Colonic mucosa (tissue), 4 donors: ENCODE results near the gene BABAM1. TPM values are rescaled to one million over a fixed set of nuclear protein-coding genes. Genes with fewer than 3 reads are reported as not detected.
"Not testable (repeated sequence)": the region's sequence is repeated elsewhere in the genome, so short reads cannot be mapped to it uniquely, and the experiment has no call there.

Experiments used
- DNase-seq: peaks from one replicate; pipeline ENCODE4 v3.0.0-alpha.2; 2020
- H3K27ac ChIP-seq: fragments of 200-600 bp; one replicate; pipeline ENCODE4 v1.8.0; 2021
- H3K27me3 ChIP-seq: fragments of 200-600 bp; one replicate; pipeline ENCODE4 v1.8.0; 2021
- H3K36me3 ChIP-seq: fragments of 200-600 bp; one replicate; pipeline ENCODE4 v1.8.0; 2021
- H3K4me1 ChIP-seq: fragments of 200-600 bp; one replicate; pipeline ENCODE4 v1.8.0; 2021; ENCODE audit warnings: mild to moderate bottlenecking
- H3K4me3 ChIP-seq: fragments of 200-600 bp; one replicate; pipeline ENCODE4 v1.8.0; 2021
- H3K9ac ChIP-seq, 2 donors: one replicate each; pipeline ENCODE4 v1.7.0; 2013; ENCODE audit warnings: control low read depth in 2 of 2, low read depth in 2 of 2, low read length in 2 of 2
- H3K9me3 ChIP-seq: fragments of 200-600 bp; one replicate; pipeline ENCODE4 v1.8.0; 2021
- CTCF ChIP-seq: fragments of 200-600 bp; IDR thresholded peaks from one replicate; pipeline ENCODE4 v1.8.0; 2022; ENCODE audit warnings: antibody characterized with exemption, mild to moderate bottlenecking
- intact Hi-C: fragments of 100-400 bp; cut with DNase I; formaldehyde crosslinking; loops from one replicate; pipeline ENCODE4 v1.14.1; 2022
- total RNA-seq, 2 donors: library from RNA; stranded (reverse); fragmentation: NEBNext Ultra II Directional in 1 of 2; extraction: Animal tissue kit (Norgen Biotek cat#: 25700) in 1 of 2; gene quantifications; one replicate each; pipeline ENCODE4 v1.2.1, GENCODE V29; 2021
- donor health status: healthy.
- donor health status: DM: no; HTN: no; CAD: no.
- donor health status: DM: no; HTN: no; CAD: no.

The BABAM1 gene
- total RNA-seq, 2 donors from 2014 or later: 73.7 to 94.7 TPM

GRCh38 chr19:17266026-17266425 lies 1.2 kb upstream of the BABAM1 start:
- no peak overlapping the region for H3K27ac ChIP-seq
- H3K4me1 ChIP-seq: peaks cover 1% of the 10 kb centered on the region
- intact Hi-C loops: no loop called here
- H3K4me3 ChIP-seq: no peak overlapping the region
- DNase-seq: no peak
- no peaks in the 10 kb centered on the region for H3K36me3 ChIP-seq
- H3K9me3 ChIP-seq: no peaks in the 10 kb centered on the region
- no peaks in the 10 kb centered on the region for H3K27me3 ChIP-seq
- TF ChIP-seq CTCF: no peak
- no peak overlapping the region for H3K9ac ChIP-seq

- intact Hi-C loops: no loop called here
- no peak overlapping the region for H3K9ac ChIP-seq
- H3K27me3 ChIP-seq: no peaks in the 10 kb centered on the region
- TF ChIP-seq CTCF: no peak
- no peaks in the 10 kb centered on the region for H3K36me3 ChIP-seq
- no peaks in the 10 kb centered on the region for H3K9me3 ChIP-seq
- no peak overlapping the region for H3K4me3 ChIP-seq
- H3K27ac ChIP-seq: peak overlapping the region; percentile 3
- no peaks in the 10 kb centered on the region for H3K4me1 ChIP-seq
- no peak for DNase-seq
Measured at GRCh38 chr19:17266589-17266974, 661 bp upstream of the BABAM1 start.

- intact Hi-C loops: no loop called here
- no peak overlapping the region for H3K4me3 ChIP-seq
- DNase-seq: no peak
- no peaks in the 10 kb centered on the region for H3K4me1 ChIP-seq
- no peaks in the 10 kb centered on the region for H3K9me3 ChIP-seq
- no peak for TF ChIP-seq CTCF
- H3K36me3 ChIP-seq: no peaks in the 10 kb centered on the region
- no peaks in the 10 kb centered on the region for H3K27me3 ChIP-seq
- H3K27ac ChIP-seq: no peak overlapping the region
- H3K9ac ChIP-seq: no peak overlapping the region
Measured at GRCh38 chr19:17268754-17269153, 1.5 kb downstream of the BABAM1 start.

- intact Hi-C loops, H3K36me3 ChIP-seq, DNase-seq: not testable (repeated sequence)
Measured at GRCh38 chr19:17274892-17275291, 7.6 kb downstream of the BABAM1 start.

GRCh38 chr19:17275441-17276175 lies 8.4 kb downstream of the BABAM1 start:
- intact Hi-C loops: no loop called here
- H3K36me3 ChIP-seq: no peaks in the 10 kb centered on the region
- DNase-seq: no peak
- H3K27ac ChIP-seq: no peak overlapping the region
- TF ChIP-seq CTCF: no peak
- H3K9me3 ChIP-seq: no peaks in the 10 kb centered on the region
- no peaks in the 10 kb centered on the region for H3K4me1 ChIP-seq
- no peaks in the 10 kb centered on the region for H3K27me3 ChIP-seq
- no peak overlapping the region for H3K4me3 ChIP-seq
- no peak overlapping the region for H3K9ac ChIP-seq

More at GRCh38 chr19:17274892-17275291, 7.6 kb downstream of the BABAM1 start:
- not testable (repeated sequence) for H3K27me3 ChIP-seq, H3K4me3 ChIP-seq, H3K27ac ChIP-seq, H3K9me3 ChIP-seq, H3K9ac ChIP-seq, H3K4me1 ChIP-seq

- Histone ChIP-seq H3K4me3 (no peak overlapping the region), H3K9me3 (no peaks in the 10 kb centered on the region), H3K36me3 (no peaks in the 10 kb centered on the region), H3K27me3 (peaks cover 8% of the 10 kb centered on the region), H3K9ac (no peak overlapping the region), H3K4me1 (peaks cover 12% of the 10 kb centered on the region), H3K27ac (no peak overlapping the region)
- no peak for DNase-seq
- no peak for TF ChIP-seq CTCF
- intact Hi-C loops: no loop called here
Measured at GRCh38 chr19:17279436-17279835, 12.2 kb downstream of the BABAM1 start.
